H1 (cell line): ENCODE results near the gene GOLGB1. TPM values are rescaled to one million over a fixed set of nuclear protein-coding genes. Genes with fewer than 3 reads are reported as not detected.

Source experiments
- CTCF ChIA-PET: fragments of 300-600 bp; sonication (Branson Sonifier 250); formaldehyde crosslinking; loops from one replicate; lab custom pipeline; 2021; ENCODE audit not compliant: partially characterized antibody; lab: Charles Lee
- POLR2A ChIA-PET: fragments of 300-600 bp; sonication (Branson Sonifier 250); formaldehyde crosslinking; loops from one replicate; lab custom pipeline; 2021; ENCODE audit warnings: inconsistent platforms; ENCODE audit not compliant: partially characterized antibody; lab: Charles Lee
- DNase-seq, 2 experiments: peaks; one replicate each; pipeline versions ENCODE4 v3.0.0 to v3.0.0-alpha.2; 2010 to 2022; ENCODE audit warnings: low spot score in 2 of 2, low read depth in 1 of 2, mixed read lengths in 1 of 2
- FAIRE-seq: peaks from 2 replicates; lab custom pipeline; 2011; peaks lifted over from hg19 to GRCh38; lab: Jason Lieb, UNC
- H2AFZ ChIP-seq: 2 replicates; pipeline ENCODE4 v1.8.1; 2012; ENCODE audit warnings: low read length, inconsistent platforms
- H2AK5ac ChIP-seq: 2 replicates; pipeline ENCODE4 v1.6.1; 2013; ENCODE audit warnings: low read depth, low read length
- H2BK120ac ChIP-seq: replicated peaks from 2 replicates; pipeline ENCODE3; 2013; ENCODE audit warnings: low read depth, low read length, inconsistent platforms
- H2BK12ac ChIP-seq: 2 replicates; pipeline ENCODE4 v1.6.1; 2013; ENCODE audit warnings: low read depth, low read length
- H2BK15ac ChIP-seq: 2 replicates; pipeline ENCODE4 v1.6.1; 2013; ENCODE audit warnings: low read length
- H2BK20ac ChIP-seq: 2 replicates; pipeline ENCODE4 v1.6.1; 2013; ENCODE audit warnings: low read length
- H2BK5ac ChIP-seq: 2 replicates; pipeline ENCODE4 v1.6.1; 2013; ENCODE audit warnings: low read depth, low read length
- H3K14ac ChIP-seq: 2 replicates; pipeline ENCODE4 v1.6.1; 2013; ENCODE audit warnings: inconsistent platforms; ENCODE audit not compliant: insufficient read length
- H3K18ac ChIP-seq: 2 replicates; pipeline ENCODE4 v1.6.1; 2013; ENCODE audit warnings: low read length; ENCODE audit errors: extremely low read depth
- H3K23ac ChIP-seq: 2 replicates; pipeline ENCODE4 v1.6.1; 2013; ENCODE audit warnings: inconsistent platforms; ENCODE audit not compliant: insufficient read length
- H3K23me2 ChIP-seq: 2 replicates; pipeline ENCODE4 v1.6.1; 2013; ENCODE audit warnings: low read depth, low read length
- H3K27ac ChIP-seq: 2 replicates; pipeline ENCODE4 v1.6.1; 2011; ENCODE audit warnings: low read depth, low read length, inconsistent platforms
- H3K27me3 ChIP-seq, 4 experiments: replicated peaks in 1 of 4; 1 replicate in 1 of 4; 2 replicates in 3 of 4; pipeline versions ENCODE4 v1.6.1 to v1.8.1; 2011 to 2013; ENCODE audit warnings: low read length in 3 of 4, mild to moderate bottlenecking in 3 of 4, inconsistent platforms in 2 of 4, mixed read lengths in 2 of 4, moderate library complexity in 1 of 4; ENCODE audit not compliant: control insufficient read depth in 3 of 4, insufficient read depth in 3 of 4; ENCODE audit errors: extremely low read depth in 1 of 4
- H3K36me3 ChIP-seq, 4 experiments: 2 replicates each; pipeline versions ENCODE4 v1.6.1 to v1.8.1; 2011 to 2013; ENCODE audit warnings: mild to moderate bottlenecking in 4 of 4, low read length in 3 of 4, moderate library complexity in 2 of 4, control low read depth in 1 of 4, inconsistent platforms in 1 of 4; ENCODE audit not compliant: insufficient read depth in 4 of 4, control insufficient read depth in 2 of 4
- H3K4ac ChIP-seq: replicated peaks from 2 replicates; pipeline ENCODE3; 2013; ENCODE audit warnings: low read length, low read depth, mixed read lengths, inconsistent platforms; ENCODE audit not compliant: insufficient read length
- H3K4me1 ChIP-seq, 4 experiments: replicated peaks in 1 of 4; 1 replicate in 1 of 4; 2 replicates in 3 of 4; pipeline versions ENCODE4 v1.6.1 to v1.8.1; 2011 to 2013; ENCODE audit warnings: low read length in 3 of 4, inconsistent platforms in 2 of 4, mixed read lengths in 1 of 4; ENCODE audit not compliant: insufficient read depth in 4 of 4, control insufficient read depth in 3 of 4
- H3K4me2 ChIP-seq, 2 experiments: 2 replicates each; pipeline versions ENCODE4 v1.6.1 to v1.8.1; 2011 to 2013; ENCODE audit warnings: low read depth in 2 of 2, low read length in 2 of 2, control low read depth in 1 of 2, inconsistent platforms in 1 of 2, mild to moderate bottlenecking in 1 of 2; ENCODE audit not compliant: insufficient read depth in 1 of 2
- H3K4me3 ChIP-seq, 4 experiments: fragments of 200-600, 300-600 bp in 1 of 4; sonication (generic), shearing (Covaris generic), sonication (Bioruptor Twin) in 1 of 4; 2 replicates each; pipeline versions ENCODE4 v1.5.1 to v1.8.1; 2011 to 2016; ENCODE audit warnings: low read length in 4 of 4, low read depth in 3 of 4, control low read depth in 2 of 4, inconsistent platforms in 2 of 4, mild to moderate bottlenecking in 2 of 4, mixed read lengths in 1 of 4, moderate library complexity in 1 of 4; ENCODE audit not compliant: insufficient read depth in 2 of 4; ENCODE audit errors: extremely low read depth in 1 of 4
- H3K56ac ChIP-seq: replicated peaks from 2 replicates; pipeline ENCODE3; 2013; ENCODE audit warnings: low read depth, mild to moderate bottlenecking, mixed read lengths, low read length, inconsistent platforms; ENCODE audit not compliant: insufficient read length
- H3K79me1 ChIP-seq: 2 replicates; pipeline ENCODE4 v1.6.1; 2013; ENCODE audit warnings: low read depth, low read length, control low read depth
- H3K79me2 ChIP-seq, 2 experiments: 2 replicates each; pipeline versions ENCODE4 v1.6.1 to v1.8.1; 2012 to 2013; ENCODE audit warnings: low read length in 2 of 2, mild to moderate bottlenecking in 2 of 2, inconsistent platforms in 1 of 2; ENCODE audit not compliant: insufficient read depth in 2 of 2, control insufficient read depth in 1 of 2
- H3K9ac ChIP-seq, 4 experiments: replicated peaks in 1 of 4; 1 replicate in 1 of 4; 2 replicates in 3 of 4; pipeline versions ENCODE4 v1.6.1 to v1.8.1; 2011 to 2013; ENCODE audit warnings: low read depth in 3 of 4, low read length in 3 of 4, control low read depth in 2 of 4, mild to moderate bottlenecking in 2 of 4, moderate library complexity in 2 of 4, inconsistent platforms in 1 of 4; ENCODE audit errors: extremely low read depth in 1 of 4
- H3K9me3 ChIP-seq, 2 experiments: 2 replicates each; pipeline versions ENCODE4 v1.6.1 to v1.8.1; 2012 to 2013; ENCODE audit warnings: mild to moderate bottlenecking in 2 of 2, moderate library complexity in 2 of 2, control low read depth in 1 of 2, inconsistent platforms in 1 of 2, low read depth in 1 of 2, low read length in 1 of 2, mixed read lengths in 1 of 2; ENCODE audit not compliant: insufficient read depth in 2 of 2
- H4K20me1 ChIP-seq, 2 experiments: replicated peaks in 1 of 2; 2 replicates each; pipeline versions ENCODE3 to v1.8.1; 2011 to 2013; ENCODE audit warnings: inconsistent platforms in 2 of 2, low read length in 2 of 2, mild to moderate bottlenecking in 1 of 2; ENCODE audit not compliant: insufficient read depth in 2 of 2, control insufficient read depth in 1 of 2
- H4K5ac ChIP-seq: 2 replicates; pipeline ENCODE4 v1.6.1; 2013; ENCODE audit warnings: low read length, low read depth, mixed read lengths, inconsistent platforms; ENCODE audit not compliant: insufficient read length
- H4K8ac ChIP-seq: 2 replicates; pipeline ENCODE4 v1.8.0; 2013; ENCODE audit warnings: mild to moderate bottlenecking, moderate library complexity, low read length, inconsistent platforms; ENCODE audit not compliant: insufficient read depth; ENCODE audit errors: extremely low read depth
- H4K91ac ChIP-seq: replicated peaks from 2 replicates; pipeline ENCODE3; 2013; ENCODE audit warnings: low read length, mixed read lengths, inconsistent platforms; ENCODE audit not compliant: insufficient read length
- CREB1 ChIP-seq: IDR thresholded peaks from 2 replicates; pipeline ENCODE4 v1.6.1; 2012; ENCODE audit warnings: inconsistent platforms
- JUN ChIP-seq: IDR thresholded peaks from 2 replicates; pipeline ENCODE4 v1.6.1; 2011; ENCODE audit warnings: low read depth, mild to moderate bottlenecking, improper control_type of control experiment, low read length
- JUND ChIP-seq: IDR thresholded peaks from 2 replicates; pipeline ENCODE4 v1.6.1; 2011; ENCODE audit warnings: mild to moderate bottlenecking, improper control_type of control experiment, low read length
- NANOG ChIP-seq: IDR thresholded peaks from 2 replicates; pipeline ENCODE4 v1.6.1; 2011; ENCODE audit warnings: low read length, low read depth, mild to moderate bottlenecking, inconsistent platforms; ENCODE audit not compliant: insufficient read depth, poor library complexity, severe bottlenecking
- WGBS, 2 experiments: shearing (Covaris generic) in 1 of 2; methylation state at CpG; one replicate each; pipeline versions ENCODE4 v1.1.6 to v1.1.7; 2013 to 2015; ENCODE audit warnings: low lambda C conversion rate in 2 of 2, mixed read lengths in 2 of 2, inconsistent platforms in 1 of 2, low coverage in 1 of 2, missing lambda C conversion rate in 1 of 2; ENCODE audit not compliant: insufficient replicate concordance in 2 of 2, insufficient coverage in 1 of 2, insufficient read length in 1 of 2; ENCODE audit errors: extremely low coverage in 1 of 2, missing lambda C conversion rate in 1 of 2; 5-methylcytosine and 5-hydroxymethylcytosine counted together
- polyA plus RNA-seq, 7 experiments: library from polyadenylated mRNA; depleted of rRNA in 3 of 7; stranded (reverse) in 5 of 7; unstranded in 2 of 7; fragments of >200 nt in 5 of 7; fragments of 200-250 nt in 2 of 7; gene quantifications; 1 replicate in 5 of 7; 2 replicates in 1 of 7; 4 replicates in 1 of 7; pipeline versions ENCODE4 v1.2.1 to v1.2.3, GENCODE V29; 2011 to 2013; ENCODE audit warnings: missing spikeins in 2 of 7, mixed read lengths in 2 of 7
- total RNA-seq: library from RNA; stranded (reverse); fragmentation: NEBNext Ultra II Directional; extraction: Animal tissue kit (Norgen Biotek cat#: 25700); gene quantifications from 2 replicates; pipeline ENCODE4 v1.2.1, GENCODE V29; 2021

The GOLGB1 gene
- total and polyA plus RNA-seq, 2 of the 8 experiments (the other 6 are each of a cell fraction or from before 2014, with no cell fraction given) = 5.9 to 28.5 TPM

GRCh38 chr3:121748680-121749275 is 763 bp downstream of the GOLGB1 start:
- 10% methylated on average over 17 of the region's 17 CpGs; no CpG with 5 or more reads in 1 of the 2 experiments for WGBS, 2 experiments
- POLR2A ChIA-PET = interaction anchor here (0.6 to 3.1 kb wide), 12 partner anchors 10 to 1677 kb away, joined by 3 to 8 read pairs (median 4); partner anchors contain the start of genes FBXO40 and POLQ

More at GRCh38 chr3:121748680-121749275, 763 bp downstream of the GOLGB1 start:
- Histone ChIP-seq H2BK120ac (no peak overlapping the region), H4K8ac (peak overlapping the region; percentile 98), H2BK12ac (no peak overlapping the region; the same call in 1 of the 2 replicates), H3K4me2 (peak overlapping the region; percentile 71 to 92), H2BK20ac (no peak overlapping the region), H4K5ac (no peak overlapping the region), H3K23ac (no peak overlapping the region), H3K9ac (peak overlapping the region; percentile 61 to 97 (median 96)), H4K91ac (no peak overlapping the region), H3K79me2 (peaks cover 0 to 38% of the 10 kb centered on the region in 2 experiments; a peak in 3 of 4 replicates), H3K27me3 (no peaks in the 10 kb centered on the region), H3K4ac (no peak overlapping the region), H2BK15ac (no peak overlapping the region), H4K20me1 (peaks cover 0 to 2% of the 10 kb centered on the region in 2 experiments), H3K18ac (no peak overlapping the region), H3K4me1 (peaks cover 0 to 5% (median 2%) of the 10 kb centered on the region in 4 experiments; a peak in 2 of 7 replicates), H2AK5ac (no peak overlapping the region), H2AFZ (no peak overlapping the region), H3K79me1 (no peaks in the 10 kb centered on the region), H3K56ac (no peak overlapping the region), H3K4me3 (peak overlapping the region; percentile 81 to 98 (median 92)), H3K9me3 (no peaks in the 10 kb centered on the region), H3K14ac (no peak overlapping the region), H3K27ac (peak overlapping the region; percentile 93), H3K36me3 (no peaks in the 10 kb centered on the region), H2BK5ac (peak overlapping the region; percentile 87), H3K23me2 (peaks cover 9% of the 10 kb centered on the region)
- TF ChIP-seq JUN = no peak
- no peak for TF ChIP-seq JUND
- no peak for TF ChIP-seq NANOG
- peak; percentile 64; the same call in 1 of the 2 replicates for TF ChIP-seq CREB1
- FAIRE-seq (no peak), DNase-seq (no peak)
- CTCF ChIA-PET = interaction anchor here (1.1 kb wide), 1 partner anchor 23 kb away, joined by 4 read pairs; no protein-coding TSS in a partner anchor
